Fibroblast of skin of left quadriceps (primary cell): ENCODE data around the gene ATF1.
"Not testable (repeated sequence)": the region's sequence is repeated elsewhere in the genome, so short reads cannot be mapped to it uniquely, and the experiment has no call there.

Experiments used
- DNase-seq, 2 experiments: peaks; one replicate each; pipeline ENCODE4 v3.0.0-alpha.2; 2013; ENCODE audit warnings: low read depth in 2 of 2

Gene ATF1

GRCh38 chr12:50855679-50856078 lies 91.8 kb downstream of the ATF1 start:
- DNase-seq: not testable (repeated sequence)

DNA sequence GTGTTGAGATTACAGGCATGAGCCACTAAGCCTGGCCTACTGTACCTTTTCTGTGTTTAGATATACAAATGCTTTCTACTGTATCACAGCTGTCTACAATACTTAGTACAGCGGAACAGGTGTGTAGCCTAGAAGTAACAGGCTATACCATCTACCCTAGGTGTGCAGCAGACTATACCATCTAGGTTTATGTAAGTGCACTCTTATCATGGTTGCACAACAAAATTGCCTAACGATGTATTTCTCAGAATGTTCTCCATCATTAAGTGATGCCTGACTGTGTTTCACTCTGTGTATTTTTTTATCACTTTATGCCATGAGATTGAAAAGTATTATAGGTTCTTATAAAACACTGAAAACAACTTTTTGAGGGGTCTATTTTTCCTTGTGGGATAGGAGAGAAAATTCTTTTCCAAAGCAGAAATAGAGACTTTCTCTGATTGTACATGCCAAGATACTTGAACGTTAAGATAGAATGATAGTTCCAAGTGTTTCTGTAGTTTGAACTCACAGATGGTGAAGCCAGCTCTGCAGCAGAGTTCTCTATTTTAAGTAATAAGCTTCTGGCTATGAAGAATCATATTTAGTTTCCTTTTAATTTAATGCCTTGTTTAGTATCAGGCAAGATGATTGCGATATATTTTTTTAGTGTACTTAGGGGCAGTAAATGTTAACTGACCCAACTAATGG lies 95.9 kb downstream of the ATF1 start:
- DNase-seq: no peak

- peak; percentile 20 to 22 for DNase-seq
Measured at GRCh38 chr12:50862316-50862715, 98.4 kb downstream of the ATF1 start.

GRCh38 chr12:50865266-50865665 lies 101.4 kb downstream of the ATF1 start:
- no peak for DNase-seq

DNA sequence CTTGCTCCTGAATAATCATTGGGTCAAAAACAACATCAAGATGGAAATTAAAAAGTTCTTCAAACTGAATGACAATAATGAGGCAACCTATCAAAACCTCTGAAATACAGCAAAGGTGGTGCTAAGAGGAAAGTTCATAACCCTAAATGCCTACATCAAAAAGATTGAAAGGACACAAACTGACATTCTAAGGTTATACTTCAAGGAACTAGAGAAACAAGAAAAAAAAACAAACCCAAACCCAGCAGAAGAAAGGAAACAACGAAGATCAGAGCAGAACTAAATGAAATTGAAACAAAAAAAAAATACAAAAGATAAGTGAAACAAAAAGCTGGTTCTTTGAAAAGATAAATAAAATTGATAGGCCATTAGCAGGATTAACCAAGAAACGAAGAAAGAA lies 105.0 kb downstream of the ATF1 start:
- not testable (repeated sequence) for DNase-seq
